Measurements from ENCODE around the gene CDC34.

CDC34 gene

GRCh38 chr19:497491-497868 is 34.1 kb upstream of the CDC34 start:
- peak in 1 of 58 donors; percentile 49 for DNase-seq

GRCh38 chr19:497869-498510 is 33.6 kb upstream of the CDC34 start:
- no peak for DNase-seq

- DNase-seq, result no peak
These were observed 33.1 kb upstream of the CDC34 start for GRCh38 chr19:498511-498891.

GRCh38 chr19:498977-499623 is 32.5 kb upstream of the CDC34 start:
- DNase-seq, result no peak

GRCh38 chr19:501646-502045 is 29.9 kb upstream of the CDC34 start:
- no peak for DNase-seq

- no peak for DNase-seq
These were observed 26.9 kb upstream of the CDC34 start for GRCh38 chr19:504616-505015.

GRCh38 chr19:506404-507285 is 24.9 kb upstream of the CDC34 start:
- peak; percentile 94 to 100 (median 98) for DNase-seq

GRCh38 chr19:507286-508203 is 24.0 kb upstream of the CDC34 start, which contains the start of gene TPGS1:
TPGS1 (plus strand) TSS chr19:507497; CDS start chr19:507507, 10 bp downstream.
- peak in 57 of 58 donors; percentile 43 to 100 (median 80) for DNase-seq

- DNase-seq, result no peak
These were observed 23.1 kb upstream of the CDC34 start for GRCh38 chr19:508204-509150.

- DNase-seq, result peak in 54 of 58 donors; percentile 23 to 85 (median 62)
These were observed 20.9 kb upstream of the CDC34 start for GRCh38 chr19:510606-511100.

- peak in 31 of 58 donors; percentile 34 to 84 (median 62) for DNase-seq
These were observed 20.3 kb upstream of the CDC34 start for GRCh38 chr19:511101-511851.

GRCh38 chr19:512547-513365 is 18.8 kb upstream of the CDC34 start:
- no peak for DNase-seq

- DNase-seq, result no peak
These were observed 18.0 kb upstream of the CDC34 start for GRCh38 chr19:513368-514165.

- DNase-seq, result no peak
These were observed 17.3 kb upstream of the CDC34 start for GRCh38 chr19:514166-514663.

- no peak for DNase-seq
These were observed 13.6 kb upstream of the CDC34 start for GRCh38 chr19:517721-518597.

All from anterior cingulate cortex (tissue), 58 donors.